ENCODE results near the gene ATRIP. TPM values are rescaled to one million over a fixed set of nuclear protein-coding genes. Genes with fewer than 3 reads are reported as not detected.

Gene ATRIP
- total RNA-seq = 4.5 and 4.9 TPM in 2 replicates
- 4.3 and 6.7 TPM in 2 replicates for polyA plus RNA-seq

- Histone ChIP-seq H3K4me3 (peak within 1 kb of the TSS; percentile 75), H3K4me2 (peak within 1 kb of the TSS; percentile 91), H3K79me2 (peaks cover 36% of the 10 kb centered on the region), H3K27me3 (no peaks in the 10 kb centered on the region), H3K9me2 (replicated peaks; ENCODE audit: insufficient read depth) (no peaks in the 10 kb centered on the region), H3K4me1 (ENCODE audit: insufficient read depth) (peaks cover 18% of the 10 kb centered on the region), H3K27ac (peak within 1 kb of the TSS; percentile 79), H2AFZ (peak within 1 kb of the TSS; percentile 90), H3K9me3 (ENCODE audit: low read depth) (no peaks in the 10 kb centered on the region), H3K36me3 (replicated peaks; ENCODE audit: insufficient read depth, low read depth) (no peaks in the 10 kb centered on the region), H4K20me1 (ENCODE audit: insufficient read depth, poor library complexity, severe bottlenecking) (peaks cover 5% of the 10 kb centered on the region)
- 1% methylated on average over 53 of the region's 91 CpGs for WGBS (ENCODE audit: low lambda C conversion rate, missing lambda C conversion rate)
- no peak for TF ChIP-seq EZH2phosphoT487 (IDR thresholded peaks at IDR 0.05; ENCODE audit: low read depth, severe bottlenecking, unreplicated experiment)
- TF ChIP-seq CTCF (IDR thresholded peaks at IDR 0.05; ENCODE audit: poor library complexity) = no peak
- TF ChIP-seq EZH2 (IDR thresholded peaks at IDR 0.05; ENCODE audit: borderline replicate concordance) = no peak
- peak; percentile 96 for DNase-seq (ENCODE audit: low spot score)
Observed at GRCh38 chr3:48446425-48447193, at the start of gene ATRIP. Gene ATRIP (plus strand): TSS chr3:48446737. CDS start chr3:48446846, 109 bp downstream.

GRCh38 chr3:48397767-48398681 is 48.5 kb upstream of the ATRIP start:
- H3K27me3 ChIP-seq = no peaks in the 10 kb centered on the region
- no peaks in the 10 kb centered on the region for H3K36me3 ChIP-seq (replicated peaks; ENCODE audit: insufficient read depth, low read depth)
- WGBS (ENCODE audit: low lambda C conversion rate, missing lambda C conversion rate) = 80% methylated on average over 9 of the region's 9 CpGs
- no peaks in the 10 kb centered on the region for H3K4me1 ChIP-seq (ENCODE audit: insufficient read depth)
- H3K4me2 ChIP-seq = no peak overlapping the region
- DNase-seq (ENCODE audit: low spot score) = no peak
- H3K9me3 ChIP-seq (ENCODE audit: low read depth) = no peaks in the 10 kb centered on the region
- H4K20me1 ChIP-seq (ENCODE audit: insufficient read depth, poor library complexity, severe bottlenecking) = no peaks in the 10 kb centered on the region
- no peak overlapping the region for H3K27ac ChIP-seq
- TF ChIP-seq CTCF (IDR thresholded peaks at IDR 0.05; ENCODE audit: poor library complexity) (no peak), EZH2 (IDR thresholded peaks at IDR 0.05; ENCODE audit: borderline replicate concordance) (no peak), EZH2phosphoT487 (IDR thresholded peaks at IDR 0.05; ENCODE audit: low read depth, severe bottlenecking, unreplicated experiment) (no peak)
- no peaks in the 10 kb centered on the region for H3K79me2 ChIP-seq
- no peak overlapping the region for H2AFZ ChIP-seq
- H3K9me2 ChIP-seq (replicated peaks; ENCODE audit: insufficient read depth) = no peaks in the 10 kb centered on the region
- H3K4me3 ChIP-seq = no peak overlapping the region

GRCh38 chr3:48398701-48399386 is 47.7 kb upstream of the ATRIP start:
- Histone ChIP-seq H3K9me2 (replicated peaks; ENCODE audit: insufficient read depth) (no peaks in the 10 kb centered on the region), H3K4me2 (no peak overlapping the region), H3K27ac (no peak overlapping the region), H4K20me1 (ENCODE audit: insufficient read depth, poor library complexity, severe bottlenecking) (no peaks in the 10 kb centered on the region), H3K9me3 (ENCODE audit: low read depth) (no peaks in the 10 kb centered on the region), H3K79me2 (no peaks in the 10 kb centered on the region), H2AFZ (no peak overlapping the region), H3K36me3 (replicated peaks; ENCODE audit: insufficient read depth, low read depth) (no peaks in the 10 kb centered on the region), H3K27me3 (no peaks in the 10 kb centered on the region), H3K4me1 (ENCODE audit: insufficient read depth) (no peaks in the 10 kb centered on the region), H3K4me3 (no peak overlapping the region)
- 75% methylated on average over 11 of the region's 11 CpGs for WGBS (ENCODE audit: low lambda C conversion rate, missing lambda C conversion rate)
- no peak for TF ChIP-seq EZH2 (IDR thresholded peaks at IDR 0.05; ENCODE audit: borderline replicate concordance)
- TF ChIP-seq EZH2phosphoT487 (IDR thresholded peaks at IDR 0.05; ENCODE audit: low read depth, severe bottlenecking, unreplicated experiment) = no peak
- TF ChIP-seq CTCF (IDR thresholded peaks at IDR 0.05; ENCODE audit: poor library complexity) = no peak
- DNase-seq (ENCODE audit: low spot score) = peak; percentile 3
